Liver (tissue), 9 donors: ENCODE data around the gene AP5S1. TPM values are rescaled to one million over a fixed set of nuclear protein-coding genes. Genes with fewer than 3 reads are reported as not detected.
A peak's percentile ranks its signal among the peaks of the same experiment; 100 is the strongest.

Source experiments
- DNase-seq: peaks from one replicate; pipeline ENCODE4 v3.0.0-alpha.2; 2017; ENCODE audit warnings: low spot score
- H3K27ac ChIP-seq, 2 donors: one replicate each; pipeline ENCODE4 v1.7.0; 2013; ENCODE audit warnings: inconsistent platforms in 2 of 2, low read length in 2 of 2, control low read depth in 1 of 2, low read depth in 1 of 2, mild to moderate bottlenecking in 1 of 2
- H3K27me3 ChIP-seq, 4 donors: one replicate each; pipeline versions ENCODE4 v1.6.1 to v1.7.0; 2013; ENCODE audit warnings: low read length in 3 of 4, inconsistent platforms in 1 of 4, mild to moderate bottlenecking in 1 of 4, moderate library complexity in 1 of 4; ENCODE audit not compliant: control insufficient read depth in 4 of 4, insufficient read depth in 4 of 4
- H3K36me3 ChIP-seq, 4 donors: one replicate each; pipeline versions ENCODE4 v1.6.1 to v1.7.0; 2013; ENCODE audit warnings: low read length in 3 of 4, mild to moderate bottlenecking in 3 of 4, low read depth in 1 of 4, moderate library complexity in 1 of 4; ENCODE audit not compliant: control insufficient read depth in 4 of 4, insufficient read depth in 3 of 4
- H3K4me1 ChIP-seq, 4 donors: one replicate each; pipeline versions ENCODE4 v1.6.1 to v1.7.0; 2013; ENCODE audit warnings: low read length in 3 of 4, mild to moderate bottlenecking in 3 of 4, moderate library complexity in 1 of 4; ENCODE audit not compliant: control insufficient read depth in 4 of 4, insufficient read depth in 4 of 4
- H3K4me3 ChIP-seq, 3 donors: one replicate each; pipeline versions ENCODE4 v1.6.1 to v1.7.0; 2013; ENCODE audit warnings: low read length in 3 of 3, control low read depth in 1 of 3, low read depth in 1 of 3, mild to moderate bottlenecking in 1 of 3
- H3K9ac ChIP-seq, 2 donors: one replicate each; pipeline ENCODE4 v1.7.0; 2013; ENCODE audit warnings: low read length in 2 of 2, mild to moderate bottlenecking in 2 of 2, moderate library complexity in 2 of 2, control low read depth in 1 of 2, low read depth in 1 of 2
- H3K9me3 ChIP-seq, 4 donors: one replicate each; pipeline versions ENCODE4 v1.6.1 to v1.7.0; 2013; ENCODE audit warnings: low read length in 3 of 4; ENCODE audit not compliant: control insufficient read depth in 4 of 4
- FOXA1 ChIP-seq: IDR thresholded peaks from 2 replicates; pipeline ENCODE4 v1.6.1; 2016; ENCODE audit warnings: antibody characterized with exemption
- FOXA2 ChIP-seq: IDR thresholded peaks from 2 replicates; pipeline ENCODE4 v1.6.1; 2016; ENCODE audit warnings: antibody characterized with exemption
- GABPA ChIP-seq, 2 donors: IDR thresholded peaks in 1 of 2; conservative IDR thresholded peaks in 1 of 2; 2 replicates each; pipeline ENCODE4 v1.6.1; 2016; ENCODE audit warnings: antibody characterized with exemption in 2 of 2, mild to moderate bottlenecking in 1 of 2, moderate library complexity in 1 of 2
- HNF4A ChIP-seq, 2 donors: conservative IDR thresholded peaks; 2 replicates each; pipeline ENCODE4 v1.6.1; 2016; ENCODE audit warnings: antibody characterized with exemption in 2 of 2, mild to moderate bottlenecking in 2 of 2
- HNF4G ChIP-seq: IDR thresholded peaks from 2 replicates; pipeline ENCODE4 v1.6.1; 2016; ENCODE audit warnings: antibody characterized with exemption
- JUND ChIP-seq, 2 donors: IDR thresholded peaks; 2 replicates each; pipeline ENCODE4 v1.6.1; 2016; ENCODE audit warnings: antibody characterized with exemption in 2 of 2
- NR2F2 ChIP-seq: IDR thresholded peaks from 2 replicates; pipeline ENCODE4 v1.6.1; 2016; ENCODE audit warnings: antibody characterized with exemption
- RAD21 ChIP-seq, 2 donors: IDR thresholded peaks; 2 replicates each; pipeline ENCODE4 v1.6.1; 2016; ENCODE audit warnings: antibody characterized with exemption in 2 of 2, mild to moderate bottlenecking in 2 of 2
- RXRA ChIP-seq, 2 donors: IDR thresholded peaks; 2 replicates each; pipeline ENCODE4 v1.6.1; 2017 to 2018; ENCODE audit warnings: antibody characterized with exemption in 2 of 2, mild to moderate bottlenecking in 1 of 2
- SP1 ChIP-seq: IDR thresholded peaks from 2 replicates; pipeline ENCODE4 v1.6.1; 2018; ENCODE audit warnings: antibody characterized with exemption, mild to moderate bottlenecking
- TAF1 ChIP-seq: conservative IDR thresholded peaks from 2 replicates; pipeline ENCODE4 v1.6.1; 2016; ENCODE audit warnings: antibody characterized with exemption, mild to moderate bottlenecking
- YY1 ChIP-seq: IDR thresholded peaks from 2 replicates; pipeline ENCODE4 v1.6.1; 2016; ENCODE audit warnings: antibody characterized with exemption, mild to moderate bottlenecking
- WGBS: extraction: QIAGEN DNeasy Blood & Tissue Kit; methylation state at CpG from one replicate; pipeline ENCODE4 v1.1.7; 2013; 5-methylcytosine and 5-hydroxymethylcytosine counted together
- polyA plus RNA-seq, 2 donors: library from polyadenylated mRNA; stranded (reverse) in 1 of 2; unstranded in 1 of 2; fragments of 200-250 nt in 1 of 2; fragments of >200 nt in 1 of 2; fragmentation: Nextera tagmentation in 1 of 2; extraction: Ambion mirVana in 1 of 2; gene quantifications; one replicate each; pipeline versions ENCODE4 v1.2.1 to v1.2.3, GENCODE V29; 2013 to 2015
- total RNA-seq, 2 donors: library from RNA; depleted of rRNA; stranded (reverse); fragments of >200 nt; gene quantifications; one replicate each; pipeline ENCODE4 v1.2.3, GENCODE V29; 2014
- TF ChIP-seq, protein P1 (sequence below): IDR thresholded peaks from 2 replicates; pipeline ENCODE4 v1.6.1; 2016; ENCODE audit warnings: antibody characterized with exemption, mild to moderate bottlenecking
- TF ChIP-seq, protein P2 (sequence below): IDR thresholded peaks from 2 replicates; pipeline ENCODE4 v1.6.1; 2016; ENCODE audit warnings: antibody characterized with exemption
- TF ChIP-seq, protein P3 (sequence below): IDR thresholded peaks from 2 replicates; pipeline ENCODE4 v1.6.1; 2016; ENCODE audit warnings: antibody characterized with exemption
- TF ChIP-seq, protein P4 (sequence below): fragments of 150-350 bp; IDR thresholded peaks from 2 replicates; pipeline ENCODE4 v1.5.1; 2017; ENCODE audit warnings: improper control_type of control experiment, low read depth, low read length; ENCODE audit not compliant: missing input control
- TF ChIP-seq, protein P5 (sequence below): IDR thresholded peaks from 2 replicates; pipeline ENCODE4 v1.6.1; 2016; ENCODE audit warnings: antibody characterized with exemption
- donor health status: healthy.
- donor health status: healthy.
- donor health status: healthy.
- donor health status: healthy.
- donor health status: healthy.

Gene AP5S1
- total and polyA plus RNA-seq, 4 donors: 9.1 to 14.5 (median 11.1) TPM

DNA sequence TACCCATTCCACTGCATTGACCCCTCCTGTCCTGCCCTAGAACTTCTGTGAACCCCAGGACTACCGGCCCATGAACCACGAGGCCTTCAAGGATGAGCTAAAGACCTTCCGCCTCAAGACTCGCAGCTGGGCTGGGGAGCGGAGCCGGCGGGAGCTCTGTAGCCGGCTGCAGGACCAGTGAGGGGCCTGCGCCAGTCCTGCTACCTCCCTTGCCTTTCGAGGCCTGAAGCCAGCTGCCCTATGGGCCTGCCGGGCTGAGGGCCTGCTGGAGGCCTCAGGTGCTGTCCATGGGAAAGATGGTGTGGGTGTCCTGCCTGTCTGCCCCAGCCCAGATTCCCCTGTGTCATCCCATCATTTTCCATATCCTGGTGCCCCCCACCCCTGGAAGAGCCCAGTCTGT lies 15.6 kb upstream of the AP5S1 start:
- Histone ChIP-seq H3K27me3 (no peaks in the 10 kb centered on the region), H3K4me3 (no peak overlapping the region), H3K4me1 (peaks cover 17 to 32% (median 25%) of the 10 kb centered on the region in 4 donors), H3K36me3 (peaks cover 0 to 10% (median 4%) of the 10 kb centered on the region in 4 donors), H3K9me3 (no peaks in the 10 kb centered on the region), H3K27ac (no peak overlapping the region), H3K9ac (no peak overlapping the region)
- no peak for DNase-seq
- WGBS: 96% methylated on average over 11 of the region's 11 CpGs
- TF ChIP-seq, protein P1, sequence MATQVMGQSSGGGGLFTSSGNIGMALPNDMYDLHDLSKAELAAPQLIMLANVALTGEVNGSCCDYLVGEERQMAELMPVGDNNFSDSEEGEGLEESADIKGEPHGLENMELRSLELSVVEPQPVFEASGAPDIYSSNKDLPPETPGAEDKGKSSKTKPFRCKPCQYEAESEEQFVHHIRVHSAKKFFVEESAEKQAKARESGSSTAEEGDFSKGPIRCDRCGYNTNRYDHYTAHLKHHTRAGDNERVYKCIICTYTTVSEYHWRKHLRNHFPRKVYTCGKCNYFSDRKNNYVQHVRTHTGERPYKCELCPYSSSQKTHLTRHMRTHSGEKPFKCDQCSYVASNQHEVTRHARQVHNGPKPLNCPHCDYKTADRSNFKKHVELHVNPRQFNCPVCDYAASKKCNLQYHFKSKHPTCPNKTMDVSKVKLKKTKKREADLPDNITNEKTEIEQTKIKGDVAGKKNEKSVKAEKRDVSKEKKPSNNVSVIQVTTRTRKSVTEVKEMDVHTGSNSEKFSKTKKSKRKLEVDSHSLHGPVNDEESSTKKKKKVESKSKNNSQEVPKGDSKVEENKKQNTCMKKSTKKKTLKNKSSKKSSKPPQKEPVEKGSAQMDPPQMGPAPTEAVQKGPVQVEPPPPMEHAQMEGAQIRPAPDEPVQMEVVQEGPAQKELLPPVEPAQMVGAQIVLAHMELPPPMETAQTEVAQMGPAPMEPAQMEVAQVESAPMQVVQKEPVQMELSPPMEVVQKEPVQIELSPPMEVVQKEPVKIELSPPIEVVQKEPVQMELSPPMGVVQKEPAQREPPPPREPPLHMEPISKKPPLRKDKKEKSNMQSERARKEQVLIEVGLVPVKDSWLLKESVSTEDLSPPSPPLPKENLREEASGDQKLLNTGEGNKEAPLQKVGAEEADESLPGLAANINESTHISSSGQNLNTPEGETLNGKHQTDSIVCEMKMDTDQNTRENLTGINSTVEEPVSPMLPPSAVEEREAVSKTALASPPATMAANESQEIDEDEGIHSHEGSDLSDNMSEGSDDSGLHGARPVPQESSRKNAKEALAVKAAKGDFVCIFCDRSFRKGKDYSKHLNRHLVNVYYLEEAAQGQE: no peak
- no peak for TF ChIP-seq FOXA2
- TF ChIP-seq FOXA1: no peak
- no peak for TF ChIP-seq TAF1
- TF ChIP-seq NR2F2: no peak
- TF ChIP-seq, protein P2, sequence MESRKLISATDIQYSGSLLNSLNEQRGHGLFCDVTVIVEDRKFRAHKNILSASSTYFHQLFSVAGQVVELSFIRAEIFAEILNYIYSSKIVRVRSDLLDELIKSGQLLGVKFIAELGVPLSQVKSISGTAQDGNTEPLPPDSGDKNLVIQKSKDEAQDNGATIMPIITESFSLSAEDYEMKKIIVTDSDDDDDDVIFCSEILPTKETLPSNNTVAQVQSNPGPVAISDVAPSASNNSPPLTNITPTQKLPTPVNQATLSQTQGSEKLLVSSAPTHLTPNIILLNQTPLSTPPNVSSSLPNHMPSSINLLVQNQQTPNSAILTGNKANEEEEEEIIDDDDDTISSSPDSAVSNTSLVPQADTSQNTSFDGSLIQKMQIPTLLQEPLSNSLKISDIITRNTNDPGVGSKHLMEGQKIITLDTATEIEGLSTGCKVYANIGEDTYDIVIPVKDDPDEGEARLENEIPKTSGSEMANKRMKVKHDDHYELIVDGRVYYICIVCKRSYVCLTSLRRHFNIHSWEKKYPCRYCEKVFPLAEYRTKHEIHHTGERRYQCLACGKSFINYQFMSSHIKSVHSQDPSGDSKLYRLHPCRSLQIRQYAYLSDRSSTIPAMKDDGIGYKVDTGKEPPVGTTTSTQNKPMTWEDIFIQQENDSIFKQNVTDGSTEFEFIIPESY: no peak
- TF ChIP-seq, protein P3, sequence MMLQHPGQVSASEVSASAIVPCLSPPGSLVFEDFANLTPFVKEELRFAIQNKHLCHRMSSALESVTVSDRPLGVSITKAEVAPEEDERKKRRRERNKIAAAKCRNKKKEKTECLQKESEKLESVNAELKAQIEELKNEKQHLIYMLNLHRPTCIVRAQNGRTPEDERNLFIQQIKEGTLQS: no peak
- no peak for TF ChIP-seq YY1

DNA sequence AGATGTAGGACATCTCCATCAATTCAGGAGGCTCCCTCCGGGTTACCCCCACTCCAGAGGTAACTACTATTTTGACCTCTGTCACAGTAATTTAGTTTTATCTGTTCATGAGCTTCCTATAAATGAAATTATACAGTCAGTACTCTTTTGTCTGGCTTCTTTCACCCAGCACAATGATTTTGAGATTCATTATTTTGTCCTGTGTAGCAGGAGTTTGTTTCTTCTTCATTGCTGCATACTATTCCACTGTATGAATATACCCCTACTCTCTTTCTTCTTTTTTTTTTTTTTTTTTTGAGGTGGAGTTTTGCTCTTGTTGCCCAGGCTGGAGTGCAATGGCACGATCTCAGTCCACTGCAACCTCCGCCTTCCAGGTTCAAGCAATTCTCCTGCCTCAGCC lies 11.8 kb upstream of the AP5S1 start:
- peaks cover 0 to 6% (median 1%) of the 10 kb centered on the region in 4 donors for H3K36me3 ChIP-seq
- no peak overlapping the region for H3K9ac ChIP-seq
- no peaks in the 10 kb centered on the region for H3K27me3 ChIP-seq
- peak overlapping the region; percentile 88 to 89 for H3K27ac ChIP-seq
- TF ChIP-seq HNF4G (no peak), NR2F2 (no peak), SP1 (no peak), RAD21 (IDR thresholded peaks at IDR 0.05) (no peak), RXRA (IDR thresholded peaks at IDR 0.05) (no peak), GABPA (IDR thresholded peaks at IDR 0.05 in 1 of 2, conservative IDR thresholded peaks at IDR 0.05 in 1 of 2) (no peak), HNF4A (conservative IDR thresholded peaks at IDR 0.05) (no peak), JUND (IDR thresholded peaks at IDR 0.05) (no peak), TAF1 (no peak), FOXA2 (no peak)
- TF ChIP-seq, protein P3: no peak
- TF ChIP-seq, protein P1: no peak
- TF ChIP-seq, protein P4, sequence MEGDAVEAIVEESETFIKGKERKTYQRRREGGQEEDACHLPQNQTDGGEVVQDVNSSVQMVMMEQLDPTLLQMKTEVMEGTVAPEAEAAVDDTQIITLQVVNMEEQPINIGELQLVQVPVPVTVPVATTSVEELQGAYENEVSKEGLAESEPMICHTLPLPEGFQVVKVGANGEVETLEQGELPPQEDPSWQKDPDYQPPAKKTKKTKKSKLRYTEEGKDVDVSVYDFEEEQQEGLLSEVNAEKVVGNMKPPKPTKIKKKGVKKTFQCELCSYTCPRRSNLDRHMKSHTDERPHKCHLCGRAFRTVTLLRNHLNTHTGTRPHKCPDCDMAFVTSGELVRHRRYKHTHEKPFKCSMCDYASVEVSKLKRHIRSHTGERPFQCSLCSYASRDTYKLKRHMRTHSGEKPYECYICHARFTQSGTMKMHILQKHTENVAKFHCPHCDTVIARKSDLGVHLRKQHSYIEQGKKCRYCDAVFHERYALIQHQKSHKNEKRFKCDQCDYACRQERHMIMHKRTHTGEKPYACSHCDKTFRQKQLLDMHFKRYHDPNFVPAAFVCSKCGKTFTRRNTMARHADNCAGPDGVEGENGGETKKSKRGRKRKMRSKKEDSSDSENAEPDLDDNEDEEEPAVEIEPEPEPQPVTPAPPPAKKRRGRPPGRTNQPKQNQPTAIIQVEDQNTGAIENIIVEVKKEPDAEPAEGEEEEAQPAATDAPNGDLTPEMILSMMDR: no peak
- TF ChIP-seq, protein P5, sequence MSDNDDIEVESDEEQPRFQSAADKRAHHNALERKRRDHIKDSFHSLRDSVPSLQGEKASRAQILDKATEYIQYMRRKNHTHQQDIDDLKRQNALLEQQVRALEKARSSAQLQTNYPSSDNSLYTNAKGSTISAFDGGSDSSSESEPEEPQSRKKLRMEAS: no peak
- no peak for DNase-seq
- H3K9me3 ChIP-seq: no peaks in the 10 kb centered on the region
- peaks cover 20 to 35% (median 28%) of the 10 kb centered on the region in 4 donors for H3K4me1 ChIP-seq
- no peak overlapping the region for H3K4me3 ChIP-seq
- 85% methylated on average over 3 of the region's 3 CpGs for WGBS
